ENCODE measurements around the gene NCAPD3. TPM values are rescaled to one million over a fixed set of nuclear protein-coding genes. Genes with fewer than 3 reads are reported as not detected.

NCAPD3 gene
- total and polyA plus RNA-seq, 2 donors (not counting 3 experiments of a cell fraction or from before 2014, with no cell fraction given): 22.6 to 43.8 TPM

DNA sequence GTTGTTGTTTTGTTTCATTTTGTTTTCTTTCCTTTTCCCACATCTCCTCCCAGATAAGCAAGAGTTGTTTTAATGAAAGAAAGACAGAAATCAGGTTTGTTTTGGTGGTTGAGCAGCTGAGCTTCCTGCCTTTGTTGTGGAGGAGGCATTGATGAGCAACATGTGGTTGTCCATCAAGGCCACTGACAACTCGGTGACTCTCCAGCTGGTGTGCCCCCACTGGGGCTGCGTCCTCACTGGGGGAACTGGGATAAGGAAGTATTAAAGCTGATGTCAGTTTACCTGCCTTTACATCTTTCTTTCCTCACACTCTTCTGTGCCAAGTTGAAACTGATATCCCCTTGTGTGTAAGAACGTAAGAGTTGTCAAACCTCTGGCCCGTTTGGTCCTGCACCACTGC, 6.6 kb upstream of the NCAPD3 start:
- Histone ChIP-seq H4K20me1 (replicated peaks; ENCODE audit: control insufficient read depth, extremely low read depth, insufficient read depth, low read length) (no peaks in the 10 kb centered on the region), H3K4me1 (ENCODE audit: control insufficient read depth, extremely low read depth, insufficient read depth, low read length) (peaks cover 36% of the 10 kb centered on the region), H2AFZ (ENCODE audit: low read depth, low read length) (no peak overlapping the region), H3K9ac (replicated peaks; ENCODE audit: extremely low read depth, insufficient read depth, low read length) (no peak overlapping the region), H3K27ac (ENCODE audit: insufficient read depth, low read depth, low read length) (no peak overlapping the region), H3K79me2 (ENCODE audit: control insufficient read depth, insufficient read depth, low read length) (peaks cover 65% of the 10 kb centered on the region), H3K4me3 (replicated peaks in 1 of 3; ENCODE audit: insufficient read depth in 1 of 3, low read depth in 1 of 3, low read length in 3 of 3) (no peak overlapping the region), H3K9me1 (replicated peaks; ENCODE audit: control insufficient read depth, extremely low read depth, insufficient read depth, low read length) (no peaks in the 10 kb centered on the region), H3K36me3 (ENCODE audit: control insufficient read depth in 2 of 2, extremely low read depth in 1 of 2, insufficient read depth in 2 of 2, low read length in 2 of 2) (peaks cover 0 to 5% of the 10 kb centered on the region in 2 experiments), H3K9me3 (replicated peaks; ENCODE audit: control insufficient read depth, insufficient read depth, low read length) (no peaks in the 10 kb centered on the region), H3K4me2 (ENCODE audit: insufficient read depth, low read length) (no peak overlapping the region), H3K27me3 (ENCODE audit: control insufficient read depth in 2 of 2, insufficient read depth in 2 of 2, low read length in 2 of 2) (no peaks in the 10 kb centered on the region)
- DNase-seq (ENCODE audit: low read depth, low spot score) (no peak), FAIRE-seq (no peak)
- BruUV-seq (replicated peaks): no TSS peak
- POLR2A ChIA-PET: no interaction called here
- CTCF ChIA-PET: no interaction called here
- intact Hi-C loops (cut with micrococcal nuclease): no loop called here
- dilution Hi-C loops (cut with MboI; ENCODE audit: extremely low pct_ligation_motif_present, low sequenced_read_pairs): no loop called here
- TF ChIP-seq MYC (IDR thresholded peaks at IDR 0.05; ENCODE audit: low read depth, low read length) (no peak), GATA2 (IDR thresholded peaks at IDR 0.05; ENCODE audit: insufficient read depth, insufficient read length, low read depth, low read length) (no peak), JUN (IDR thresholded peaks at IDR 0.05; ENCODE audit: borderline replicate concordance, insufficient read depth, insufficient read length, low read depth) (no peak), FOS (IDR thresholded peaks at IDR 0.05; ENCODE audit: borderline replicate concordance, insufficient read depth, low read length) (no peak), EZH2 (IDR thresholded peaks at IDR 0.05; ENCODE audit: borderline replicate concordance, low read depth, low read length, severe bottlenecking) (no peak), POLR2AphosphoS5 (IDR thresholded peaks at IDR 0.05; ENCODE audit: insufficient read depth, low read depth, low read length) (no peak), POLR2A (IDR thresholded peaks at IDR 0.05; ENCODE audit: low read depth, low read length) (no peak)
- TF ChIP-seq, protein P1, sequence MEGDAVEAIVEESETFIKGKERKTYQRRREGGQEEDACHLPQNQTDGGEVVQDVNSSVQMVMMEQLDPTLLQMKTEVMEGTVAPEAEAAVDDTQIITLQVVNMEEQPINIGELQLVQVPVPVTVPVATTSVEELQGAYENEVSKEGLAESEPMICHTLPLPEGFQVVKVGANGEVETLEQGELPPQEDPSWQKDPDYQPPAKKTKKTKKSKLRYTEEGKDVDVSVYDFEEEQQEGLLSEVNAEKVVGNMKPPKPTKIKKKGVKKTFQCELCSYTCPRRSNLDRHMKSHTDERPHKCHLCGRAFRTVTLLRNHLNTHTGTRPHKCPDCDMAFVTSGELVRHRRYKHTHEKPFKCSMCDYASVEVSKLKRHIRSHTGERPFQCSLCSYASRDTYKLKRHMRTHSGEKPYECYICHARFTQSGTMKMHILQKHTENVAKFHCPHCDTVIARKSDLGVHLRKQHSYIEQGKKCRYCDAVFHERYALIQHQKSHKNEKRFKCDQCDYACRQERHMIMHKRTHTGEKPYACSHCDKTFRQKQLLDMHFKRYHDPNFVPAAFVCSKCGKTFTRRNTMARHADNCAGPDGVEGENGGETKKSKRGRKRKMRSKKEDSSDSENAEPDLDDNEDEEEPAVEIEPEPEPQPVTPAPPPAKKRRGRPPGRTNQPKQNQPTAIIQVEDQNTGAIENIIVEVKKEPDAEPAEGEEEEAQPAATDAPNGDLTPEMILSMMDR (IDR thresholded peaks at IDR 0.05; ENCODE audit: extremely low read depth in 1 of 2, insufficient read depth in 1 of 2, low read depth in 1 of 2, low read length in 2 of 2): no peak
- TF ChIP-seq, protein P2, sequence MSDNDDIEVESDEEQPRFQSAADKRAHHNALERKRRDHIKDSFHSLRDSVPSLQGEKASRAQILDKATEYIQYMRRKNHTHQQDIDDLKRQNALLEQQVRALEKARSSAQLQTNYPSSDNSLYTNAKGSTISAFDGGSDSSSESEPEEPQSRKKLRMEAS (IDR thresholded peaks at IDR 0.05; ENCODE audit: insufficient read depth, insufficient read length): no peak
